A204.1 (cell line): Measurements from ENCODE around the gene SPAG7.
"Not testable (repeated sequence)": the region's sequence is repeated elsewhere in the genome, so short reads cannot be mapped to it uniquely, and the experiment has no call there.

Experiments
- FAIRE-seq: peaks from 2 replicates; lab custom pipeline; 2012; peaks lifted over from hg19 to GRCh38; lab: Jason Lieb, UNC

Gene SPAG7

DNA sequence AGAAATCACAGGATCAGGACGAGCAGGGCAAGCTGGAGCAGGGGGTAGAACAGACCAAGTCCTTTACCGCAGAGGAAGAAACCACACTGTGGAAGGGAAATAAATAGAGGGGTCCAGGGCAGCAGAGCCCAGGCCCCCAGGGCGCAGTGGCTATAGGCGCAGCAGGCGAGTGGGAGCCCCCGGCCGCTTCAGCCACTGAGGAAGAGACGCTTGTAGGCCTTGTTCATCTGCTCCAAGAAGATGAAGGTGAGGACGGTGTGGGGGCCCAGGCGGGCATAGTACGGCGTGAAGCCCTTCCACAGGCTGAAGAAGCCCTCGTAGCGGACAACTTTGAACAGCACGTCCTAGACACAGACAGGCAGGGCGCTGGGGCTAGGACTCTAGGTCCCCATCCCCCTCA is 30.1 kb downstream of the SPAG7 start:
- no peak for FAIRE-seq

DNA sequence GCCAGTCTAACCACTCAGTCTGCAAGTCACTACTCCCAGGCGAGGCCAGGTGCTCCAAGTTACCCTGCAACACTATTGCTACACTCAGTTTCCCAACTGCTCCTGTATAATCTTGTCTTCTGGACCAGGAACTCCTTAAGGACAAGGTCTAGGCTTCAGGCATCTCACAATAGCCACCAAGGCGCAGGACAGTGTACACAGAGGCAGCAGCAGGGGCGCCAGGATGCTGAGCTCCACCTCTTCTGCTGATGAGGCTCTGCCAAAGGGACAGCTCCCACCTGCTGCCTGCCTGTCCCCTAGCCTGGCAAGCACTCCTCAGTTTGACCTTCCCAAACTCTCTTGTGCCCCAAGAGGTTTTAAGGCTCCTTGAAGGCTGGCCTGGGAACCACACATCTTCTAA is 31.2 kb downstream of the SPAG7 start:
- FAIRE-seq = no peak

DNA sequence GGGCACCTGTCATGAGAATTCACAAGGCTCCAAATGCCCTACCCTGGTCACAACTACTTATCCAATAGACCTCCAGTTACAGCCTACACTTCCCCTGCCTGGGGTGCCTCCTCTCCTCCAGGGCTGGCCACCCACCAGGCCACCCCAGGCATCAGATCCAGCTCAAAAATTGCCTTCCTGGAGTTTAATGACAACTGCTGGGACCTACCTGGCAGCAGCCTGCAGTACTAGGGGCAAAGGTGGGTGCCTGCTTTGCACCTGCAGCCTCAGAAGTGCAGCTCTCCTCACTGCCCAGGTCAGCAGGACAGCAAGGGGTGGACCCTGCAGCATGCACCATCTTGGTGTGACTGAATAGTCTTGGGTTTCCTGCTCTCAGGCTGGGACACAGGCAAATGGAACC is 32.0 kb downstream of the SPAG7 start:
- FAIRE-seq = no peak

DNA sequence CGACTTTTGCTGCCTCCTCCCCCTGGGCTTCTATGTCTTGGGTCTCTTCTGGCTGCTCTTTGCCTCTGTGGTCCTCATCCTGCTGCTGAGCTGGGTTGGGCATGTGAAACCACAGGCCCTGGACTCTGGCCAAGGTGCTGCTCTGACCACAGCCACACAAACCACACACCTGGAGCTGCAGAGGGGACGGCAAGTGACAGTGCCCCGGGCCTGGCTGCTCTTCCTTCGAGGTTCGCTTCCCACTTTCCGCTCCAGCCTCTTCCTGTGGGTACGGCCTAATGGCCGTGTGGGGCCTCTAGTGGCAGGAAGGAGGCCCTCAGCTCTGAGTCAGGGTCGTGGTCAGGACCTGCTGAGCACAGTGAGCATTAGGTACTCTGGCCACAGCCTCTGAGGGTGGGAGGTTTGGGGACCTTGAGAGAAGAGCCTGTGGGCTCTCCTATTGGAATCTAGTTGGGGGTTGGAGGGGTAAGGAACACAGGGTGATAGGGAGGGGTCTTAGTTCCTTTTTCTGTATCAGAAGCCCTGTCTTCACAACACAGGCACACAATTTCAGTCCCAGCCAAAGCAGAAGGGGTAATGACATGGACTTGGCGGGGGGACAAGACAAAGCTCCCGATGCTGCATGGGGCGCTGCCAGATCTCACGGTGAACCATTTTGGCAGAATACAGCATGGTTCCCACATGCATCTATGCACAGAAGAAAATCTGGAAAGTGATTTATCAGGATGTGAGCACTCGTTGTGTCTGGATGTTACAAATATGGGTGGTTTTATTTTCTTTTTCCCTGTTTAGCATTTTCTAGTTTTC is 33.2 kb downstream of the SPAG7 start:
- no peak for FAIRE-seq

DNA sequence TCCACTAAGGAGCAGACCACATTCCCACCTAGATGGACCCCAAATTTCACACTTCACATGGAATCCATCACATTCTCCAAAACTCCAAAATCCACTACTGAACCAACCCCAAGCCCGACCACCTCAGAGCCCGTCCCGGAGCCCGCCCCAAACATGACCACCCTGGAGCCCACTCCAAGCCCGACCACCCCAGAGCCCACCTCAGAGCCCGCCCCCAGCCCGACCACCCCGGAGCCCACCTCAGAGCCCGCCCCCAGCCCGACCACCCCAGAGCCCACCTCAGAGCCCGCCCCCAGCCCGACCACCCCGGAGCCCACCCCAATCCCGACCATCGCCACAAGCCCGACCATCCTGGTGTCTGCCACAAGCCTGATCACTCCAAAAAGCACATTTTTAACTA is 34.0 kb downstream of the SPAG7 start:
- no peak for FAIRE-seq

DNA sequence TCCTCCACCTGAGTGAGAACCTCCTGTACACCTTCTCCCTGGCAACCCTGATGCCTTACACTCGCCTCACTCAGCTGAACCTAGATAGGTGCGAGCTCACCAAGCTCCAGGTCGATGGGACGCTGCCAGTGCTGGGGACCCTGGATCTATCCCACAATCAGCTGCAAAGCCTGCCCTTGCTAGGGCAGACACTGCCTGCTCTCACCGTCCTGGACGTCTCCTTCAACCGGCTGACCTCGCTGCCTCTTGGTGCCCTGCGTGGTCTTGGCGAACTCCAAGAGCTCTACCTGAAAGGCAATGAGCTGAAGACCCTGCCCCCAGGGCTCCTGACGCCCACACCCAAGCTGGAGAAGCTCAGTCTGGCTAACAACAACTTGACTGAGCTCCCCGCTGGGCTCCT is 34.9 kb downstream of the SPAG7 start:
- no peak for FAIRE-seq

DNA sequence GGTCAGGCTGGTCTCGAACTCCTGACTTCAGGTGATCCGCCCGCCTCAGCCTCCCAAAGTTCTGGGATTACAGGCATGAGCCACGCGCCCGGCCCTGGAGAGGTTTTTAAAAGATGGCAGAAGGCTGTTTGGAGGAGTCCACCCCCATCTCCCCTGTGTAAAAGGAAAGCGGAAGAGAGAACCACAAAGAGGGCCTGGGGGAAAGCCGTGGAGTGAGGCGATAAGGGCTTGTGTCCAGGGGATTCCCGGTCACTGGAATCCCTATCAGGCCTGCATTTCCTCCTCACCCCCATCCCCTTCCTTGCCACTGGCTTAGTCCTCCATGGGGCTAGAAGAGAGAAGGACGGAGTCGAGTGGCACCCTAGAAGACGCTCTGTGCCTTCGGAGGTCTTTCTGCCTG is 35.7 kb downstream of the SPAG7 start, which contains the start of gene GP1BA:
Gene GP1BA (plus strand): TSS at position 315 of the 400 bp plus-strand sequence. CDS start 328 bp downstream, outside the sequence.
- FAIRE-seq = no peak

DNA sequence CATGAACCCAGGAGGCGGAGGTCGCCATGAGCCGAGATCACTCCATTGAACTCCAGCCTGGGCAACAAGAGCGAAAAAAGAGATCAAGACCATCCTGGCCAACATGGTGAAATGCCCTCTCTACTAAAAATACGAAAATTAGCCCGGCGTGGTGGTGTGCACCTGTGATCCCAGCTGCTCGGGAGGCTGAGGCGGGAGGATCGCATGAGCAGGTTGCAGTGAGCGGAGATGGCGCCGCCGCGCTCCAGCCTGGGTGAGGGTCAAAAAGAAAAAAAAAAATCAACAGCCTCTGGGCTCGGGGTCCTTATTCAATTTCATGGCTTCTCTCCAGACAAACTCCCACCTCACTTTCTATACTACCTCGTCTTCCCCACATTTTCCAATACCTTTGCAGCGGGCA is 38.7 kb downstream of the SPAG7 start:
- FAIRE-seq = no peak

DNA sequence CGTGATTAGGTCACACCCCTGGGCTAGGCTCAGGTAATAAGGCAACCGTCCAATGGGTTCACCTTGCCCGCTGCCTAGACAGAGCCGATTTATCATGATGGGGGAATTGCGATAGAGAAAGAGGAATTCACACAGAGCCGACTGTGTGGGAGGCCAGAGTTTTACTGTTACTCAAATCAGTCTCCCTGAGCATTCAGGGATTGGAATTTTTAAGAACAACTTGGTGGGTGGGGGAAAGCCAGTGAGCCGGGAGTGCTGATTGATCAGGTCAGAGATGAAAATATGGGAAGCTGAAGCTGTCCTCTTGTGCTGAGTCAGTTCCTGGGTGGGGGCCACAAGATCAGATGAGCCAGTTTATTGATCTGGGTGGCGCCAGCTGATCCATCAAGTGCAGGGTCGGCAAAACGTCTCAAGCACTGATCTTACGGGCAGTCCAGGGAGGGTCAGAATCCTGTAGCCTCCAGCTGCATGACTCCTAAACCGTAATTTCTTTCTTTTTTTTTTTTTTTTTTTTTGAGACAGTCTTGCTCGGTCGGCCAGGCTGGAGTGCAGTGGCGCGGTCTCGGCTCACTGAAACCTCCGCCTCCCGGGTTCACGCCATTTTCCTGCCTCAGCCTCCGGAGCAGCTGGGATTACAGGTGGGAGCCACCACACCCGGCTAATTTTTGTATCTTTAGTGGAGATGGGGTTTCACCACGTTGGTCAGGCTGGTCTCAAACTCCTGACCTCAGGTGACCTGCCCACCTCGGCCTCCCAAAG is 40.9 kb downstream of the SPAG7 start:
- FAIRE-seq = not testable (repeated sequence)

DNA sequence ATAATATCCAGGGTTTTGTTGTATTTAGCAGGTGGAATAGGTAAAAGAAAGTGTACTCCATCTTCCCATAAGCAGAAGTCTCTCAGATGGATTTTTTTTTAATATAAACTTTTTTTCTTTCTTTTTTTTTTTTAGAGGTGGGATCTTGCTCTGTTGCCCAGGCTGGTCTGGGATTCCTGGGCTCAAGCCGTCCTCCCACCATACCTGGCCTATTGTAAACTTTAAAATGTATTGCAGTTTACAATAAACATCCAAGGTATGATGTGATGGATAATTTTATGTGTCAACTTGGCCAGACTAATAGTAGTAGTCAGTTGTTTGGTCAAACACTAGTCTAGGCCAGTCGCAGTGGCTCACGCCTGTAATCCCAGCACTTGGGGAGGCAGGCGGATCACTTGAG is 46.3 kb downstream of the SPAG7 start:
- FAIRE-seq = no peak

DNA sequence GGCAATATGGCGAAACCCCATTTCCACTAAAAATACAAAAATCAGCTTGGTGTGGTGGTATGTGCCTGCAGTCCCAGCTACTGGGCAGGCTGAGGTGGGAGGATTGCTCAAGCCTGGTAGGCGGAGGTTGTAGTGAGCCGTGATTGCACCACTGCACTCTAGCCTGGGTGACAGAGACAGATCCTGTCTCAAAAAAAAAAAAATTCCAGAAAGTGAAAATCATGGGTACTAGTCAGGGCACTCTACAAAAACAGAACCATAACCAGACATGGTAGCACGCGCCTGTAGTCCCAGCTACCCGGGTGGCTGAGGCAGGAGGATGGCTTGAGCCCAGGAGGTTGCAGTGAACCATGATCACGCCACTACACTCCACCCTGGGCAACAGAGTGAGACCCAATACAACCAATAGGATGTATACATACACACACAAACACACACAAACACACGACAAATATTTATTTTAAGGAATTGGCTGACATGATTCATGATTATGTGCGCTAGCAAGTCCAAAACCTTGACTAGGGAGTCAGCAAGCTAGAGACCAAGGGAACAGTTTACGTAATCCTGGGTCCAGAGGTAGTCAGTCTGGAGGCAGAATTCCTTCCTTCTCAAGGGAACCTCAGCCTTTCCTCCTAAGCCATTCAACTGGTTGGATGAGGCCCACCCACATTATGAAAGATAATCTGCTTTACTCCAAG is 47.1 kb downstream of the SPAG7 start:
- FAIRE-seq = no peak

DNA sequence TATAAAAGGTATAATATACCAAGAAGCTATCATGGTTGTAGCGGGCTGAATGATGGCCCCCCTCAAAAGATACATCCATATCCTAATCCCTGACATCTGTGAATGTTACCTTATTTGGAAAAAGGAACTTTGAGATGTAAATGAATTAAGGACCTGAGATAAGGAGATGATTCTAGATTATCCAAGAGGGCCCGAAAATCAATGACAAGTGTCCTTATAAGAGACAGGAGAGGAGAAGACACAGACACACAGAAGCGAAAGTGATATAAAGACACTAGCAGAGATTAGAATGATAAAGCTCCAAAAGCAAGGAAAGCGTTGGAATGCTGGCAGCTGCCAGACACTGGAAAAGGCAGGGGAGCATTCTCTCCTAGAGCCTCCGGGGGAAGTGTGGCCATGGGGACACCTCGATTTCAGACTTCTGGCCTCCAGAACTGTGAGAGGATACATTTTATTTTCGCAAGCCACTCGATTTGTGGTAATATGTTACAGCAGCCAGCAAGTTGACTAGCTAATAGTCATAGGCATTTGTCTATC is 48.0 kb downstream of the SPAG7 start:
- no peak for FAIRE-seq

DNA sequence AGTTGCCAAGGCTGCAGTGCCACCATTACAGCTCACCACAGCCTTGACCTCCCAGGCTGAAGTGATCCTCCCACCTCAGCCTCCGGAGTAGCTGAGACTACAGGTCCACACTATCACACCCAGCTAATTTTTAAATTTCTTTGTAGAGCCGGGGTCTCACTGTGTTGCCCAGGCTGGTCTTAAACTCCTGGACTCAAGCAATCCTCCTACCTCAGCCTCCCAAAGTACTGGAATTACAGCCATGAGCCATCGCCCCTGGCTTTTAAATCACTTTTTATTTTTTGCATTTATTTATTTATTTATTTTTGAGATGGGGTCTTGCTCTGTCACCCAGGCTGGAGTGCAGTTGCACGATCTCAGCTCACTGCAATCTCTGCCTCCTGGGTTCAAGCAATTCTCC is 53.1 kb downstream of the SPAG7 start:
- FAIRE-seq = not testable (repeated sequence)

DNA sequence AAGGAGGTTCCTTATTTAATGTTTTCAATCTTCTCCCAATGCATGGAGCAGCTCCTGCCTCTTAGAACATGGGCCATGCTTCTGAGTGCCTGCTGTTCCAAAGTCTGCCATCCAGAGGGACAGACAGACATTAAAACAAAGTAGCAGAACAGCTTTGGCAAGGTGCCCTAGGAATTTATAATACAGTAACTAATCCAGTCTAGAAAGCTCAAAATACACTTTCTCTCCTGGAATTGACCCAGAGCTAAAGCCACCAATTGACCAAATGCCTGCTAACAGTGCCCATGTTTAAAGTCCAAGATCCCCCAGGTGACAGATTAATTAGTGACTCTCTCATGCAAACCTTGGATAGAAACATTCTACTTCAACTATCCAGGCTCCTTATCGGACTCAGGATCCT is 53.6 kb downstream of the SPAG7 start:
- no peak for FAIRE-seq
